IPS-20b (cell line): ENCODE data around the gene TEDC2.

Source experiments
- H3K27ac ChIP-seq: one replicate; pipeline ENCODE4 v1.5.1; 2013; ENCODE audit warnings: low read length
- H3K27me3 ChIP-seq: 2 replicates; pipeline ENCODE4 v1.6.1; 2013; ENCODE audit warnings: mild to moderate bottlenecking, low read length, inconsistent platforms; ENCODE audit not compliant: insufficient read depth
- H3K36me3 ChIP-seq: 2 replicates; pipeline ENCODE4 v1.6.1; 2013; ENCODE audit warnings: low read depth, mild to moderate bottlenecking, inconsistent platforms, low read length, moderate library complexity; ENCODE audit not compliant: insufficient read depth
- H3K4me1 ChIP-seq: 2 replicates; pipeline ENCODE4 v1.6.1; 2013; ENCODE audit warnings: mild to moderate bottlenecking, control low read depth, inconsistent platforms, low read length, moderate library complexity; ENCODE audit not compliant: insufficient read depth
- H3K4me3 ChIP-seq: 2 replicates; pipeline ENCODE4 v1.5.1; 2013; ENCODE audit warnings: mild to moderate bottlenecking, low read length, inconsistent platforms
- H3K9ac ChIP-seq: 2 replicates; pipeline ENCODE4 v1.6.1; 2013; ENCODE audit warnings: low read depth, mild to moderate bottlenecking, inconsistent platforms, low read length, moderate library complexity
- H3K9me3 ChIP-seq: 2 replicates; pipeline ENCODE4 v1.6.1; 2013; ENCODE audit warnings: mild to moderate bottlenecking, low read depth, low read length, inconsistent platforms; ENCODE audit not compliant: insufficient read depth

The TEDC2 gene

DNA sequence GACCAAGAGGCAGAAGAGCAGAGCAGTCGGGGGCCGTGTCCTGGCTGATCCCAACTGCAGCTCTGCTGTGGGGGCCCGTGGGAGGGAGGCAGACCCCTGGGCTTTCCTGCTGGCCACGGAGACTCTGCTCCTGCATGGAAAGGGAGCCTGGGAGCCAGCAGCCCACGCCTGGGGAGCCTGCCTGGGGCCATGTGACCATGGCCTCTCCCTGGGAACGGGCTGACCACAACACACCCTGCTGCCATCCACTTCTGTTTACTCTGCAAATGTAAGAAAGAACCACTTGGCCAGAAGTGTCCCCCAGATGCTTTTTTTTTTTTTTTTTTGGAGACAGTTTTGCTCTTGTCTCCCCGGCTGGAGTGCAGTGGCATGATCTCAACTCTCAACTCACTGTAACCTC is 2.0 kb upstream of the TEDC2 start:
- H3K4me1 ChIP-seq: no peaks in the 10 kb centered on the region; the same call in 1 of the 2 replicates
- H3K36me3 ChIP-seq: peaks cover 67% of the 10 kb centered on the region
- no peak overlapping the region for H3K27ac ChIP-seq
- H3K9me3 ChIP-seq: no peaks in the 10 kb centered on the region
- H3K27me3 ChIP-seq: no peaks in the 10 kb centered on the region
- no peak overlapping the region for H3K9ac ChIP-seq
- H3K4me3 ChIP-seq: no peak overlapping the region

- Histone ChIP-seq H3K4me1 (no peaks in the 10 kb centered on the region; the same call in 1 of the 2 replicates), H3K9ac (peak overlapping the region; percentile 81), H3K36me3 (peaks cover 60% of the 10 kb centered on the region), H3K9me3 (no peaks in the 10 kb centered on the region), H3K27ac (no peak overlapping the region), H3K4me3 (peak overlapping the region; percentile 85), H3K27me3 (no peaks in the 10 kb centered on the region)
Observed at GRCh38 chr16:2458887-2459646, 842 bp upstream of the TEDC2 start.

DNA sequence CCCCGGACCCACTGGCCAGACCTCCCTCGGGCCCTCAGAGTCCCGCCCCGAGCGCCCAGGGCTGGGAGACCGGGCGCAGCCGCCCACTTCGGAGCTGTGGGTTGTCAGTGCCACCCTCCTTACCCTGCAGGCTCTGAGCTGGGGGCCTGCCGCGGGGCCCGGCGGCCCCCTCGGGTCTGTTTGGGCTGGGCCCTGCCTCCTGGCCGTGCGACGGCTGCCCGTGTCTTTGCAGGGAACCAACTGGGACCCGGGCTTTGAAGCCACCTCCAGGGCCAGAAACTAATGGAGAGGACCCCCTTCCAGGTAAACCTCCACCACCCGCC is 443 bp downstream of the TEDC2 start:
- no peaks in the 10 kb centered on the region for H3K27me3 ChIP-seq
- no peaks in the 10 kb centered on the region for H3K9me3 ChIP-seq
- H3K36me3 ChIP-seq: peaks cover 51% of the 10 kb centered on the region
- H3K4me3 ChIP-seq: peak overlapping the region; percentile 85
- peak overlapping the region; percentile 80; the same call in 1 of the 2 replicates for H3K9ac ChIP-seq
- H3K27ac ChIP-seq: no peak overlapping the region
- no peaks in the 10 kb centered on the region; the same call in 1 of the 2 replicates for H3K4me1 ChIP-seq

- H3K27ac ChIP-seq: no peak overlapping the region
- H3K27me3 ChIP-seq: no peaks in the 10 kb centered on the region
- peaks cover 45% of the 10 kb centered on the region for H3K36me3 ChIP-seq
- no peaks in the 10 kb centered on the region for H3K9me3 ChIP-seq
- H3K4me1 ChIP-seq: no peaks in the 10 kb centered on the region; the same call in 1 of the 2 replicates
- peak overlapping the region; percentile 80; the same call in 1 of the 2 replicates for H3K9ac ChIP-seq
- peak overlapping the region; percentile 85 for H3K4me3 ChIP-seq
Observed at GRCh38 chr16:2460916-2461315, 1.0 kb downstream of the TEDC2 start.

GRCh38 chr16:2462031-2462866 is 2.3 kb downstream of the TEDC2 start:
- Histone ChIP-seq H3K9me3 (no peaks in the 10 kb centered on the region), H3K9ac (no peak overlapping the region), H3K4me3 (no peak overlapping the region), H3K27me3 (peaks cover 2% of the 10 kb centered on the region; the same call in 1 of the 2 replicates), H3K4me1 (no peaks in the 10 kb centered on the region; the same call in 1 of the 2 replicates), H3K36me3 (peaks cover 32% of the 10 kb centered on the region), H3K27ac (no peak overlapping the region)

DNA sequence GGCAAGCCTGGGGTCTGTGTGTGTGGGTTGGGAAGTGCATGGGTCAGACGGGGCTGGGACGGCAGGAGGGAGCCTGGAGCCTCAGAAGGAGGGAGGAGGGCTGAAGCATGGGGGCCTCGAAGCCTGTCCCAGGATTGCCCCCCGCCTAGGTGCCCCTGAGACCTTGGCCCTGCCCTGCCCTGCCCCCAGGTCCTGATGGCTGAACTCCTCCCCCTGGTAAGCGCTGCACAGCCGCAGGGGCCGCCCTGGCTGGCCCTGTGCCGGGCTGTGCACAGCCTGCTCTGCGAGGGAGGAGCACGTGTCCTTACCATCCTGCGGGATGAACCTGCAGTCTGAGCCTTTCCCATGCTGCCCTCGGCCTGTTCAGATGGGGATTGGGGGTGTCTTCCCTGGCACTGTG is 4.4 kb downstream of the TEDC2 start:
- H3K36me3 ChIP-seq: peaks cover 23% of the 10 kb centered on the region
- no peaks in the 10 kb centered on the region for H3K9me3 ChIP-seq
- peaks cover 19% of the 10 kb centered on the region for H3K27me3 ChIP-seq
- H3K4me1 ChIP-seq: peaks cover 3% of the 10 kb centered on the region; the same call in 1 of the 2 replicates
- no peak overlapping the region for H3K9ac ChIP-seq
- no peak overlapping the region for H3K27ac ChIP-seq
- no peak overlapping the region for H3K4me3 ChIP-seq

DNA sequence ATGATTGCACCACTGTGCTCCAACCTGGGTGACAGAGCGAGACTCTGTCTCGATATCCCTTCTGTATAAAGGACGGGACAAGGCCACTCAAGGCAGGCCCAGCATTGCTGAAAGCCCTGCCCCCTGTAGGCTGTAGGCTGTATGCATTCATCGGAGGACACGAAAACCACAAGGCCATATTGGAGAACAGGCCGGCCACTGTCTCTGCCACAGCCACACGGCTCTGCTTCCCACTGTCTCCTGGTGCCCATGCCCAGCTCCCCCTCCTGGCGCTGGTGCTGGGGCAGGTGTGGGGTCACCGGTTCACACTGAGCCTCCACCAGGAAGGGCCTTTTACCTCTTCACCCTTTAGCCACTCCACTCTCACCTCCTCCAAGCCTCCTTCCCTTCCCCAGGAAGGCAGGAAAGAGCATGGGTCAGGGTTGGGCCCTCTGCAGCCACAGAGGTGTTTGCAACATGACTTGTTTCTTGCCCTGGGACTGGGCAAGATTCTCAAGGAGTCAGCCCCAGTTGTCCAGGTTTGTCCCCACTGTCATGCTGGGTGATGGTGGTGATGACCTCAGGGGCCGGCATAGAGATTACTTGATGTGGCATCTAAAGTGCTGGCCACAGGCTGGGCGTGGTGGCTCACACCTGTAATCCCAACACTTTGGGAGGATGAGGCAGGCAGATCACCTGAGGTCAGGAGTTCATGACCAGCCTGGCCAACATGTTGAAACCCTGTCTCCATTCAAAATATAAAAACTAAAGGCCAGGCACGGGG is 5.9 kb downstream of the TEDC2 start:
- Histone ChIP-seq H3K9me3 (no peaks in the 10 kb centered on the region), H3K27me3 (peaks cover 34% of the 10 kb centered on the region), H3K4me3 (no peak overlapping the region), H3K27ac (no peak overlapping the region), H3K4me1 (peaks cover 6% of the 10 kb centered on the region), H3K9ac (no peak overlapping the region), H3K36me3 (peaks cover 23% of the 10 kb centered on the region)

GRCh38 chr16:2466667-2467527 is 7.0 kb downstream of the TEDC2 start:
- Histone ChIP-seq H3K27ac (no peak overlapping the region), H3K4me3 (no peak overlapping the region; the same call in 1 of the 2 replicates)

GRCh38 chr16:2467528-2468232 is 7.8 kb downstream of the TEDC2 start:
- Histone ChIP-seq H3K27me3 (peaks cover 52% of the 10 kb centered on the region), H3K9me3 (no peaks in the 10 kb centered on the region), H3K9ac (peak overlapping the region; percentile 73; the same call in 1 of the 2 replicates), H3K27ac (no peak overlapping the region), H3K36me3 (0 out of 2 replicates have a peak, but pooled peaks cover 5% of the 10 kb centered on the region), H3K4me1 (peaks cover 6% of the 10 kb centered on the region), H3K4me3 (peak overlapping the region; percentile 64; the same call in 1 of the 2 replicates)

More at GRCh38 chr16:2466667-2467527, 7.0 kb downstream of the TEDC2 start:
- H3K9me3 ChIP-seq: no peaks in the 10 kb centered on the region
- H3K4me1 ChIP-seq: peaks cover 6% of the 10 kb centered on the region
- peak overlapping the region; percentile 61; the same call in 1 of the 2 replicates for H3K9ac ChIP-seq
- peaks cover 44% of the 10 kb centered on the region for H3K27me3 ChIP-seq
- peaks cover 12% of the 10 kb centered on the region; the same call in 1 of the 2 replicates for H3K36me3 ChIP-seq

- H3K9me3 ChIP-seq: no peaks in the 10 kb centered on the region
- H3K27me3 ChIP-seq: peaks cover 58% of the 10 kb centered on the region
- H3K36me3 ChIP-seq: 0 out of 2 replicates have a peak, but pooled peaks cover 3% of the 10 kb centered on the region
- H3K4me1 ChIP-seq: peaks cover 6% of the 10 kb centered on the region
- peak overlapping the region; percentile 64 for H3K4me3 ChIP-seq
- H3K9ac ChIP-seq: peak overlapping the region; percentile 73; the same call in 1 of the 2 replicates
- no peak overlapping the region for H3K27ac ChIP-seq
Observed at GRCh38 chr16:2468233-2468724, 8.4 kb downstream of the TEDC2 start.
